RPMI8226 (cell line): ENCODE measurements around the gene NOX5.
"Not testable (repeated sequence)": the region's sequence is repeated elsewhere in the genome, so short reads cannot be mapped to it uniquely, and the experiment has no call there.

Experiments
- DNase-seq: peaks from one replicate; pipeline ENCODE4 v3.0.0-alpha.2; 2015

Gene NOX5

GRCh38 chr15:69059557-69059943 is 45.1 kb downstream of the NOX5 start:
- DNase-seq = peak; percentile 41

GRCh38 chr15:69060041-69060481 is 45.6 kb downstream of the NOX5 start:
- DNase-seq = peak; percentile 33

GRCh38 chr15:69060744-69061143 is 46.2 kb downstream of the NOX5 start:
- peak; percentile 69 for DNase-seq

GRCh38 chr15:69061414-69061842 is 46.9 kb downstream of the NOX5 start:
- DNase-seq = no peak

GRCh38 chr15:69064649-69065048 is 50.2 kb downstream of the NOX5 start:
- no peak for DNase-seq

- no peak for DNase-seq
Measured at GRCh38 chr15:69066007-69066995, 51.8 kb downstream of the NOX5 start.

GRCh38 chr15:69067296-69067695 is 52.8 kb downstream of the NOX5 start:
- DNase-seq = no peak

- no peak for DNase-seq
Measured at GRCh38 chr15:69068157-69068556, 53.7 kb downstream of the NOX5 start.

- not testable (repeated sequence) for DNase-seq
Measured at GRCh38 chr15:69069290-69069689, 54.8 kb downstream of the NOX5 start.

GRCh38 chr15:69069996-69070395 is 55.5 kb downstream of the NOX5 start:
- DNase-seq = no peak

GRCh38 chr15:69070396-69070795 is 55.9 kb downstream of the NOX5 start:
- no peak for DNase-seq

GRCh38 chr15:69071260-69071659 is 56.8 kb downstream of the NOX5 start:
- DNase-seq = no peak

- DNase-seq = no peak
Measured at GRCh38 chr15:69072906-69073305, 58.4 kb downstream of the NOX5 start.

GRCh38 chr15:69074001-69074842 is 59.7 kb downstream of the NOX5 start:
- DNase-seq = peak; percentile 37

GRCh38 chr15:69074843-69075224 is 60.3 kb downstream of the NOX5 start:
- no peak for DNase-seq

GRCh38 chr15:69075440-69075839 is 60.9 kb downstream of the NOX5 start:
- DNase-seq = no peak

GRCh38 chr15:69076756-69077155 is 62.3 kb downstream of the NOX5 start:
- no peak for DNase-seq

GRCh38 chr15:69078638-69079037 is 64.1 kb downstream of the NOX5 start:
- DNase-seq = no peak

GRCh38 chr15:69080295-69081248 is 66.1 kb downstream of the NOX5 start:
- peak; percentile 96 for DNase-seq

GRCh38 chr15:69081310-69082004 is 67.0 kb downstream of the NOX5 start:
- DNase-seq = peak; percentile 41

- DNase-seq = no peak
Measured at GRCh38 chr15:69082021-69082502, 67.6 kb downstream of the NOX5 start.

- DNase-seq = no peak
Measured at GRCh38 chr15:69082554-69082953, 68.1 kb downstream of the NOX5 start.
